Prostate gland (tissue), 2 donors: Measurements from ENCODE around the gene NOC2L. TPM values are rescaled to one million over a fixed set of nuclear protein-coding genes. Genes with fewer than 3 reads are reported as not detected.

ENCODE experiments used
- DNase-seq: peaks from one replicate; pipeline ENCODE4 v3.0.0-alpha.2; 2019; ENCODE audit warnings: low spot score
- H3K27ac ChIP-seq, 2 donors: fragments of 200-600 bp; sonication (generic); 2 replicates each; pipeline ENCODE4 v1.5.1; 2017 to 2019
- H3K27me3 ChIP-seq: fragments of 200-600 bp; sonication (generic); replicated peaks from 2 replicates; pipeline ENCODE4 v1.5.1; 2019; ENCODE audit not compliant: insufficient read depth
- H3K36me3 ChIP-seq, 2 donors: fragments of 200-600 bp; sonication (generic); 1 replicate in 1 of 2; 2 replicates in 1 of 2; pipeline versions ENCODE4 v1.5.1 to v1.8.1; 2017 to 2019
- H3K4me1 ChIP-seq: fragments of 200-600 bp; sonication (generic); replicated peaks from 2 replicates; pipeline ENCODE4 v1.5.1; 2019
- H3K4me3 ChIP-seq, 2 donors: fragments of 200-600 bp; sonication (generic); 2 replicates each; pipeline ENCODE4 v1.5.1; 2017 to 2019
- H3K9me3 ChIP-seq: fragments of 200-600 bp; sonication (generic); 2 replicates; pipeline ENCODE4 v1.5.1; 2017
- CTCF ChIP-seq, 4 experiments: fragments of 200-600 bp in 2 of 4; fragments of 450-650 bp in 2 of 4; sonication (generic) in 2 of 4; IDR thresholded peaks; 1 replicate in 3 of 4; 2 replicates in 1 of 4; pipeline ENCODE4 v1.5.1; 2016 to 2019; ENCODE audit warnings: antibody characterized with exemption in 4 of 4, mild to moderate bottlenecking in 2 of 4, moderate library complexity in 2 of 4
- POLR2A ChIP-seq: fragments of 450-650 bp; IDR thresholded peaks from one replicate; pipeline ENCODE4 v1.6.1; 2016; ENCODE audit warnings: antibody characterized with exemption, mild to moderate bottlenecking
- POLR2AphosphoS5 ChIP-seq: sonication (generic); formaldehyde crosslinking; IDR thresholded peaks from one replicate; pipeline ENCODE4 v1.6.1; 2017; ENCODE audit warnings: antibody characterized with exemption
- WGBS: methylation state at CpG from one replicate; pipeline ENCODE4 v1.1.5; 2018; 5-methylcytosine and 5-hydroxymethylcytosine counted together
- intact Hi-C: fragments of 100-400 bp; cut with DNase I; formaldehyde crosslinking; loops from one replicate; pipeline ENCODE4 v1.14.2; 2022
- total RNA-seq, 2 donors: library from RNA; depleted of rRNA; stranded (reverse); fragments of >200 nt; gene quantifications; one replicate each; pipeline ENCODE4 v1.1.0, GENCODE V29; 2016

NOC2L gene
- total RNA-seq, 2 donors from 2014 or later, result 43.2 to 65.5 TPM

DNA sequence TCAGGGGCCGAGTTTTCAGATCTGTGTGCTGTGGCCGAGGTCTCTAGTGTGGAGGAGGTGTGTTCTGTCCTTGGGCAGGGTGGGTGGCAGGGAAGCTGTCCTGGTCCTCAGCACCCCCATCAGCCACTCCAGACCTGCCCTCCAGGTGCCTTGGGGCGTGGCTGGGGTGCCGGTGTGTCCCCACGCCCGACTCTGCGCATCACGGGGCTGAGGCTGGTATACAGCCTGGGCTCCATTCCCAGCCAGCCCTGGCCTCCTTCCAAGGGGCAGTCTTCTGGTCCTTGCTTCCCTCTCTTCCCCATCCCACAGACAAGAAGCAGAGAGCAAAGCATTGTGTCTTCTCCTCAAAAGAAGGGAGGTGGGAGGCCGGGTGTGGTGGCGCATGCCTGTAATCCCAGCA lies 31.3 kb downstream of the NOC2L start:
- TF ChIP-seq POLR2A (no peak), POLR2AphosphoS5 (no peak), CTCF (IDR thresholded peaks at IDR 0.05) (no peak)
- H3K27me3 ChIP-seq, result no peaks in the 10 kb centered on the region
- no peaks in the 10 kb centered on the region for H3K9me3 ChIP-seq
- no peak overlapping the region for H3K4me3 ChIP-seq
- H3K27ac ChIP-seq, result no peak overlapping the region
- WGBS, result 56% methylated on average over 10 of the region's 10 CpGs
- H3K36me3 ChIP-seq, result no peaks in the 10 kb centered on the region
- intact Hi-C loops, result no loop called here
- DNase-seq, result no peak
- H3K4me1 ChIP-seq, result peaks cover 9% of the 10 kb centered on the region

DNA sequence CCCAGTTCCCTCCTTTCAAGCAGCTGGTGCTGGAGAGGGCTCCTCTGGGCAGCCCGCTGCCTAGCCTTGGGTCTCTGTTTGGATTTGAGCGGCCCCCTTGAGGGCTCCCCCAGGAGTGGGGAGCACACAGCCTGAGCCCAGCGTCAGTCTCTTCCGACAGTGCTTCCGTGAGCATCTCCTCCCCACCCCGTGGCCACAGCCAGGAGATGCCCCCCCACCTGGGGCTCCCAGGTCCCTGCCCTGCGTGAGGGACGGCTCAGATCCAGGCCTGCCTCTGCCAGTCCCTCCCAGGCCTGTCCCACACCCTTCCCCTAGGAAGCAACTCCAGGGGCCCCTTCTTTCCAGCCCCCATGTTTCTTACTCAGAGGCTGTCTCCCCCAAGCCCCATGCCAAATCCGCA lies 31.8 kb downstream of the NOC2L start:
- no peaks in the 10 kb centered on the region for H3K9me3 ChIP-seq
- DNase-seq, result no peak
- H3K36me3 ChIP-seq, result no peaks in the 10 kb centered on the region
- H3K27ac ChIP-seq, result no peak overlapping the region
- peaks cover 6% of the 10 kb centered on the region for H3K4me1 ChIP-seq
- H3K4me3 ChIP-seq, result no peak overlapping the region
- intact Hi-C loops, result no loop called here
- no peaks in the 10 kb centered on the region for H3K27me3 ChIP-seq
- WGBS, result 52% methylated on average over 7 of the region's 9 CpGs
- TF ChIP-seq POLR2A, result no peak
- TF ChIP-seq CTCF (IDR thresholded peaks at IDR 0.05), result no peak
- no peak for TF ChIP-seq POLR2AphosphoS5

- no peak for DNase-seq
- intact Hi-C loops, result no loop called here
- TF ChIP-seq POLR2AphosphoS5 (no peak), POLR2A (no peak), CTCF (IDR thresholded peaks at IDR 0.05) (no peak)
- H3K36me3 ChIP-seq, result no peaks in the 10 kb centered on the region
- H3K4me3 ChIP-seq, result peak overlapping the region in 1 of 2 donors; percentile 53
- H3K9me3 ChIP-seq, result no peaks in the 10 kb centered on the region
- H3K27me3 ChIP-seq, result no peaks in the 10 kb centered on the region
- H3K27ac ChIP-seq, result no peak overlapping the region
- WGBS, result 6% methylated on average over 65 of the region's 65 CpGs
- H3K4me1 ChIP-seq, result peaks cover 12% of the 10 kb centered on the region
Observed at GRCh38 chr1:925561-926421, 33.3 kb downstream of the NOC2L start.

- 1% methylated on average over 89 of the region's 120 CpGs for WGBS
- no peak for DNase-seq
- intact Hi-C loops, result no loop called here
- no peaks in the 10 kb centered on the region for H3K27me3 ChIP-seq
- no peaks in the 10 kb centered on the region for H3K9me3 ChIP-seq
- TF ChIP-seq POLR2A, result no peak
- peak in 1 of 4 experiments; percentile 19 for TF ChIP-seq CTCF (IDR thresholded peaks at IDR 0.05)
- no peak for TF ChIP-seq POLR2AphosphoS5
- peaks cover 16% of the 10 kb centered on the region for H3K4me1 ChIP-seq
- no peaks in the 10 kb centered on the region for H3K36me3 ChIP-seq
- H3K27ac ChIP-seq, result peak overlapping the region in 1 of 2 donors; percentile 38
- H3K4me3 ChIP-seq, result peak overlapping the region; percentile 39 to 53
Observed at GRCh38 chr1:924656-925560, 34.1 kb downstream of the NOC2L start.
